ENCODE results near the gene TUBB4A.
"Not testable (repeated sequence)": the region's sequence is repeated elsewhere in the genome, so short reads cannot be mapped to it uniquely, and the experiment has no call there.

Gene TUBB4A

GRCh38 chr19:6524311-6524710 is 22.2 kb upstream of the TUBB4A start:
- DNase-seq (ENCODE audit: low read depth in 1 of 2, low spot score in 1 of 2) = no peak

- no peak for DNase-seq (ENCODE audit: low read depth in 1 of 2, low spot score in 1 of 2)
Measured at GRCh38 chr19:6522712-6523111, 20.6 kb upstream of the TUBB4A start.

GRCh38 chr19:6521718-6522646 is 19.9 kb upstream of the TUBB4A start:
- peak; percentile 21 to 39 for DNase-seq (ENCODE audit: low read depth in 1 of 2, low spot score in 1 of 2)

GRCh38 chr19:6519289-6519688 is 17.2 kb upstream of the TUBB4A start:
- DNase-seq (ENCODE audit: low read depth in 1 of 2, low spot score in 1 of 2) = no peak

- DNase-seq (ENCODE audit: low read depth in 1 of 2, low spot score in 1 of 2) = no peak
Measured at GRCh38 chr19:6518145-6518911, 16.2 kb upstream of the TUBB4A start.

- peak; percentile 83 to 90 for DNase-seq (ENCODE audit: low read depth in 1 of 2, low spot score in 1 of 2)
Measured at GRCh38 chr19:6516659-6517291, 14.7 kb upstream of the TUBB4A start.

GRCh38 chr19:6516018-6516658 is 14.0 kb upstream of the TUBB4A start:
- DNase-seq (ENCODE audit: low read depth in 1 of 2, low spot score in 1 of 2) = peak; percentile 17 to 23

GRCh38 chr19:6514926-6515544 is 12.9 kb upstream of the TUBB4A start:
- DNase-seq (ENCODE audit: low read depth in 1 of 2, low spot score in 1 of 2) = no peak

GRCh38 chr19:6514089-6514488 is 12.0 kb upstream of the TUBB4A start:
- no peak for DNase-seq (ENCODE audit: low read depth in 1 of 2, low spot score in 1 of 2)

- DNase-seq (ENCODE audit: low read depth in 1 of 2, low spot score in 1 of 2) = no peak
Measured at GRCh38 chr19:6510618-6511017, 8.5 kb upstream of the TUBB4A start.

- DNase-seq (ENCODE audit: low read depth in 1 of 2, low spot score in 1 of 2) = no peak
Measured at GRCh38 chr19:6509118-6509971, 7.2 kb upstream of the TUBB4A start.

- not testable (repeated sequence) for DNase-seq (ENCODE audit: low read depth in 1 of 2, low spot score in 1 of 2)
Measured at GRCh38 chr19:6508028-6508771, 6.1 kb upstream of the TUBB4A start.

- no peak for DNase-seq (ENCODE audit: low read depth in 1 of 2, low spot score in 1 of 2)
Measured at GRCh38 chr19:6503407-6504201, 1.5 kb upstream of the TUBB4A start.

GRCh38 chr19:6500837-6501739 is 1.0 kb downstream of the TUBB4A start:
- DNase-seq (ENCODE audit: low read depth in 1 of 2, low spot score in 1 of 2) = no peak

GRCh38 chr19:6499052-6499790 is 2.9 kb downstream of the TUBB4A start:
- DNase-seq (ENCODE audit: low read depth in 1 of 2, low spot score in 1 of 2) = no peak

- no peak for DNase-seq (ENCODE audit: low read depth in 1 of 2, low spot score in 1 of 2)
Measured at GRCh38 chr19:6498294-6499036, 3.6 kb downstream of the TUBB4A start.

Data from activated T-helper 1 cell treated with anti-CD3 and anti-CD28 coated beads, Interleukin-2, amount 50 U/mL, for 16 hours (primary cell).